ENCODE measurements around the gene GNG7.
"Not testable (repeated sequence)": the region's sequence is repeated elsewhere in the genome, so short reads cannot be mapped to it uniquely, and the experiment has no call there.

DNA sequence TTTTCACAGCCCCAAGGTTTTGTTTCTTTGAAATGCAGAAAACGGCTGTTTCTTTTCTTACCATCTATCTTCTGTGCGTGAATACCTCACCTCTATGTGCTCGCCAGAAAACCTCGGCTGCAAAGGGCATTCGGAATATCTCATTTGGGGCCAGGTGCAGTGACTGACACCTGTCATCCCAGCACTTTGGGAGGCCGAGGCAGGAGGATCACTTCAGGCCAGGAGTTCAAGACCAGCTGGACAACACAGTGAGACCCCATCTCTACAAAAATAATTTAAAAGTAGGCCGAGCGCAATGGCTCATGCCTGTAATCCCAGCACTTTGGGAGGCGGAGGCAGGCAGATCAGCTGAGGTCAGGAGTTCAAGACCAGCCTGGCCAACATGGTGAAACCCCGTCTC lies 35.1 kb downstream of the GNG7 start:
- TF ChIP-seq, protein P1, sequence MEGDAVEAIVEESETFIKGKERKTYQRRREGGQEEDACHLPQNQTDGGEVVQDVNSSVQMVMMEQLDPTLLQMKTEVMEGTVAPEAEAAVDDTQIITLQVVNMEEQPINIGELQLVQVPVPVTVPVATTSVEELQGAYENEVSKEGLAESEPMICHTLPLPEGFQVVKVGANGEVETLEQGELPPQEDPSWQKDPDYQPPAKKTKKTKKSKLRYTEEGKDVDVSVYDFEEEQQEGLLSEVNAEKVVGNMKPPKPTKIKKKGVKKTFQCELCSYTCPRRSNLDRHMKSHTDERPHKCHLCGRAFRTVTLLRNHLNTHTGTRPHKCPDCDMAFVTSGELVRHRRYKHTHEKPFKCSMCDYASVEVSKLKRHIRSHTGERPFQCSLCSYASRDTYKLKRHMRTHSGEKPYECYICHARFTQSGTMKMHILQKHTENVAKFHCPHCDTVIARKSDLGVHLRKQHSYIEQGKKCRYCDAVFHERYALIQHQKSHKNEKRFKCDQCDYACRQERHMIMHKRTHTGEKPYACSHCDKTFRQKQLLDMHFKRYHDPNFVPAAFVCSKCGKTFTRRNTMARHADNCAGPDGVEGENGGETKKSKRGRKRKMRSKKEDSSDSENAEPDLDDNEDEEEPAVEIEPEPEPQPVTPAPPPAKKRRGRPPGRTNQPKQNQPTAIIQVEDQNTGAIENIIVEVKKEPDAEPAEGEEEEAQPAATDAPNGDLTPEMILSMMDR (IDR thresholded peaks at IDR 0.05), result not testable (repeated sequence)
- TF ChIP-seq POLR2A, POLR2AphosphoS5 (IDR thresholded peaks at IDR 0.05): not testable (repeated sequence)
